HG03565 (cell line): ENCODE data around the gene TADA1.
"Not testable (repeated sequence)": the region's sequence is repeated elsewhere in the genome, so short reads cannot be mapped to it uniquely, and the experiment has no call there.

Experiments
- ATAC-seq: cut with Tn5 transposase; IDR thresholded peaks from one replicate; pipeline ENCODE4 v1.9.1; 2021; ENCODE audit warnings: mild to moderate bottlenecking, moderate library complexity; ENCODE audit not compliant: unreplicated experiment

TADA1 gene

GRCh38 chr1:166895766-166896165 is 19.7 kb upstream of the TADA1 start:
- ATAC-seq, result no peak

DNA sequence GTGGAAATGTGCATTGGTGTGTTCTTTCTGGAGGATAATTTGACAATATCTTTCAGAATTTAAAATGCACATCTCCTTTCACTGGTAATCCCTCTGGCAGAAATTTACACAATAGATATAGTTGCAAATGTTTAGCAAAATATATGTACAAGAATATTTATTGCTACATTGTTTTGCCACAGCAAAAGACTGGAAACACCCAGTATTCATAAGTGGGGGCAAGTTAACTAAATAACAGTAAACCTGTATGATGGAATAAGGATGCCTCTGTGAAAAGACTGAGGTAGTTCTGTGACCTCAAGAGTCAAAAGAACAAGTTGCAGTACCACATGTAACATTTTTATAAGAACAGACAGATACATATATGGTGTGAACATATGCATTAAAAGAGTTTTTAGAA is 13.7 kb upstream of the TADA1 start:
- ATAC-seq, result no peak

DNA sequence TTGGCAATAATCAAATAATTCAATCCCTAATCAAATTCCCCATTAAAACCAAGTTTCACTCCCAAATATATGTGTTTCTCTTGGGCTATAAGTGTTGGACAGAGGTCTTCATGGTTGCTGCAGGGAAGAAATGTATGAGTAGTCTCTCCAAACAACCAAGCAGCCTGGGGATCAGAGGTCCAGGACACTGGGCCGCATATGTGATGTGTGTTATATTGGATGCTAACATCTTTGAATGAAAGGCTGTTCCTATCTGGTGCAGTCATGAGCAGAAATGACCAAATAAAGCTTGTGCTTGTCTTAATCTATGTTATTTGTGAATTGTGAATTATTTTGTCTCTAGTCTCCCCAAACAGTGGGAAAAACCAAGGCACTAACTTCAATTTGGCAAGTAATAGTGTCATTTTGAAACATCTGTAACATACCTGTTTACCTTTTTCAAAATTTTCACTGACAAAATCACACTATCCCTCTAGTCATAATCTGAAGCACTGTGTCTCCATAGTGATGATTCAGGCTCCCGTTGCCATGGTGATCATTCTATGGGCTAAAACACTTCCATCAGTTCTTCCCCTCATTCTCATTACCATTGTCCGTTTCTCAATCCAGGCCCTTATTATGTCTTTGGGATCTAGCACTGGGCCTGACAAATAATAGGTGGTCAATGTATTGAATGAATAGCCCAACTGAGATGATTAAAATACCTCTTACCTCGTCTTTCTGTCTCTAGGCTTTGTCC is 12.5 kb upstream of the TADA1 start:
- no peak for ATAC-seq

DNA sequence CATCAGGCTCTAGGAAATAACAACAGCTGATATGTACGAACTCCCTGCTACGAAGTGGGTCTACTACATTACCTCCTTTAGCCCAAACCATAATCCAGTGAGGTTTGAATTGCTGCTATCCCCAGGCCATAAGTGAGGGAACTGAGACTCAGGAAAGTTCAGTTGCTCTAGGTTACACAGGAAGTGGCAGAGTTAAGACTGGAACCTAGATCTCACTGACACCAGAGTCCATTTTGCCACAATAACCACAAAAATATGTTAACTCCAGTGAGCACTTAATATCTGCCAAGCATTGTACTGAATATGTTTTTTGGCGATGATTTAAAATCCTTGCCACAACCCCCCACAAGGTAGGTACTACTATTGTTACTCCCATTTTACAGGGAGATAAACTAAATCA is 8.9 kb upstream of the TADA1 start:
- no peak for ATAC-seq

- ATAC-seq, result no peak
Observed at GRCh38 chr1:166884040-166884642, 8.1 kb upstream of the TADA1 start.

DNA sequence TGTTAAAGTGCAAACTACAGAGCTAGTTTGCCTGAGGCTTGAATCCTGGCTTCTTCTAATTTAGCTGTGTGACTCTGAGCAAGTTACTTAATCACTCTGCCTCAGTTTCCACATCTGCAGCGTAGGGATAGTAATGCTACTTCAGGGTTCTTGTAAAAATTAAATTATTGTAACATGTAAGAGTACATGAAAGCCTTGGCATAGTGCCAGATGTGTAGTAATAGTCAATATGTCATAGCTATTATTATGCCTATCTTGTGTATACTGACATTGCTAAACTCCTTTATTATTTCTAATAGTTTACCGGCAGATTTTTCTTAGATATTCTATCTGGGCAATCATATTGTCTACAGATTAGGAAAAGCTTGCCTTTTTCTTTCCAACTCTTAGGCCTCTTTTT is 6.8 kb upstream of the TADA1 start:
- no peak for ATAC-seq

DNA sequence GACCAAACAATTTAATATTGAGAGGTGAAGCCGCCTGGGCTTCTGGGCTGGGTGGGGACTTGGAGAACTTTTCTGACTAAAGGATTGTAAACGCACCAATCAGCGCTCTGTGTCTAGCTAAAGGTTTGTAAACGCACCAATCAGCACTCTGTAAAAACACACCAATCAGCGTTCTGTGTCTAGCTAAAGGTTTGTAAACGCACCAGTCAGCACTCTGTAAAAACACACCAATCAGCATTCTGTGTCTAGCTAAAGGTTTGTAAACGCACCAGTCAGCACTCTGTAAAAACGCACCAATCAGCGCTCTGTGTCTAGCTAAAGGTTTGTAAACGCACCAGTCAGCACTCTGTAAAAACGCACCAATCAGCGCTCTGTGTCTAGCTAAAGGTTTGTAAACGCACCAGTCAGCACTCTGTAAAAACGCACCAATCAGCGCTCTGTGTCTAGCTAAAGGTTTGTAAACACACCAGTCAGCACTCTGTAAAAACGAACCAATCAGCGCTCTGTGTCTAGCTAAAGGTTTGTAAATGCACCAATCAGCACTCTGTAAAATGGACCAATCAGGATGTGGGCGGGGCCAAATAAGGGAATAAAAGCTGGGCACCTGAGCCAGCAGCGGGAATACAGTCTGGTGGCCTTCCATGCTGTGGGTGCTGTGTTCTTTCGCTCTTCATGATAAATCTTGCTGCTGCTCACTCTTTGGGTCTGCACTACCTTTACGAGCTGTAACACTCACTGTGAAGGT is 2.3 kb upstream of the TADA1 start:
- ATAC-seq, result not testable (repeated sequence)

DNA sequence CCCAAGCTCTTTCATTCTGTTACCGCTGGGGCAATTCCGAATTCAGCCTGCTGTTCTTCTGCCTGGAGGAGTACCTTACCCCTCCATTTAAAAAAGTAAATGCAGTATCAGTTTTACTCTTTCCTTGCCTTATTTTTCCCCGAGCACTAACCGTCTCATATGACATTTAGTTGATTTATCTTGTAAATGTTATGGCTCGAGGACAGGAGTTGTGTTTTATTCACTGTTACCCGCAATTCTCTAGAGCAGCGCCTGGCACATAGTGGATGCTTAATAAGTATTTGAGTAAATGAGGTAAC is 425 bp upstream of the TADA1 start:
- ATAC-seq, result no peak

GRCh38 chr1:166875302-166875733 is 746 bp downstream of the TADA1 start:
- ATAC-seq, result no peak

DNA sequence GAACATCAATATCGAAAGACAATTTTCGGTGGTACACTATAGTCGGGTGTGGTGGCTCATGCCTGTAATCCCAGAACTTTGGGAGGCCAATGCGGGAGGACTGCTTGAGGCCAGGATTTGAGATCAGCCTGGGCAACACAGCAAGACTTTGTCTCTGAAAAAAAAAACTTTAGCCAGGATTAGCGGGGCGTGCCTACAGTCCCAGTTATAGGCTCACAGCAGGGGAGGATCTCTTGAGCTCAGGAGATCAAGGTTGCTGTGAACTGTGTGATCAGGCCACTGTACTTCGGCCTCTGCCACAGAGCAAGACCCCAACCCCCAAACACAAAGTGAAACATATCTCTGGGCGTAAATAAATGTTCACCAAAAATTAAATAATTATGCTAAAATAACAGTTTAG is 1.6 kb downstream of the TADA1 start:
- no peak for ATAC-seq

GRCh38 chr1:166870584-166870983 is 5.5 kb downstream of the TADA1 start:
- ATAC-seq, result no peak

GRCh38 chr1:166869318-166870099 is 6.6 kb downstream of the TADA1 start:
- ATAC-seq, result peak; percentile 42

GRCh38 chr1:166868639-166869038 is 7.4 kb downstream of the TADA1 start:
- ATAC-seq, result no peak

DNA sequence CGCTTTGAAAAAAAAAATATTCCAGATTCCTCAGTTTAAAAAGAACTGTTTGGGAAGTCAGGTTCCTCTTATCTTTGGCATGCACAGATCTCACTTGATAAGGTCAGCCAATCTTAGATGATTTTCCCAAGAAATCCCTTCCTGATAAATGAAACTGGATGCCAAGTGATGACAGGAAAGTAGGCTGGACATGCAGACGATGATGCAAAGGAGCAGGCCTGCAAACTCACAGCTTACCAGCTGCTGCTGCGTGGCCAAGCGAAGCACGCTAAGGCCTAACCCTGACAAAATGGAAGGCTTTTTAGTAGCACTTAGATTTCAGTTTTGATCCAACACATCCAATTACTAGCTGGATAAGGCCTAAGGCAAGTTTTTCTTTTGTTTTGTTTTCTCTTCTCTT is 10.1 kb downstream of the TADA1 start:
- ATAC-seq, result no peak

DNA sequence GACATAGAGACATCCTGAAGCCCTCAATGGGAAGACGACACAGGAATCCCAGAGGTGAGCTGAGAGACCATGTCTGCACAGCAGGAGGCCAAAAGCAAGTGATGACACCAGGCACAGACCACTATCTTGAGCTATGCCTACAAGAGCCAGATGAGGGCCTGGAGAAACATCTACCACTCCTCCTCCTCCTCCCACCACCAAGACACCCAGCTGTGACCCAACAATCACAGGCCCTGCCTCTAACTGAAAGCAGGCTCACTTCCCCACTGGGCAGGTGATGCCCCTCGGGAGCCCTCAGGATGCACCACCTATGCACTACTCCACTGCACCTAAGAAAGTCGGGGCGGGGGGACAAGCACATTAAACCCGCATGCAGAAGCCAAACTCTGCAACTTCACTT is 16.5 kb downstream of the TADA1 start:
- no peak for ATAC-seq

GRCh38 chr1:166858726-166859419 is 17.2 kb downstream of the TADA1 start:
- ATAC-seq, result no peak

DNA sequence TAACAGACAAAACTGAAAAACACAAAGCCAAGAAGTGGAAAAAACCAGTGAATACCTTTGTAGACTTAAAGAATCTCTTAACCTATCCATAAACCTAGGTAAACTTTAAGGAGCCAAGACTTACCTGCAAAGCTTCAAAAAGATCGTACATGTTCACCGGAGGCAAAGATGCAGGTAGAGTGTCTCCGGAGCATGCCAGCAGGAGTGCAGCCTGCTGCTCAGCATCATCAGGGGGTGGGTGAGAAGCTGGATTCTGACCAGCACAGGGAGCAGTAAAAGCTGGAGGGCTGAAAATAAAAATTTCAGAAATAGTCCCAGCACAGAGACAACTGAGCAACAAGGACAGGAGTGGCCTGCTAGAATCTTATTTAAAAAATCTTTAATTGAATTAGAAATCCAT is 18.1 kb downstream of the TADA1 start:
- ATAC-seq, result no peak

- ATAC-seq, result no peak
Observed at GRCh38 chr1:166855558-166855957, 20.5 kb downstream of the TADA1 start.

DNA sequence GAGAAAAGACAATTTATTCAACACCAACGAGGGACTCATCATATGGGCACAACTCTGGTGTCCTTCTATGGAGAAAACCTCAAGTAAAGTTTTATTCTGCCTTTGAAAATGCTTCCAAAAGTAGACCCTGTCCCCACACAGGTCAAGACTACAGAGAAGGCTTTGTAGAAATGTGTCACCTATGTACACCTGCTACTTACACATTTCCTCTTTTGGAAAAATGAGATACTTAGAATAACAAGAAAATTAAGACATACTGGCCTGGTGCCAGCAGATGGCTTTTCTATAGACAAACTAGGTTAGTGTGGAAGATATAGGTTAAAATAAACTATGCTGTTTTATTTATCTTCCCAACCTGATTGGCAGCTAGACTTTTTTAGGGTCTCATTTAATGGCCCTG is 23.1 kb downstream of the TADA1 start:
- no peak for ATAC-seq

GRCh38 chr1:166849135-166849534 is 26.9 kb downstream of the TADA1 start:
- no peak for ATAC-seq

- ATAC-seq, result no peak
Observed at GRCh38 chr1:166848193-166848592, 27.9 kb downstream of the TADA1 start.
